Measurements from ENCODE around the gene STUM.
A peak's percentile ranks its signal among the peaks of the same experiment; 100 is the strongest.

The STUM gene

DNA sequence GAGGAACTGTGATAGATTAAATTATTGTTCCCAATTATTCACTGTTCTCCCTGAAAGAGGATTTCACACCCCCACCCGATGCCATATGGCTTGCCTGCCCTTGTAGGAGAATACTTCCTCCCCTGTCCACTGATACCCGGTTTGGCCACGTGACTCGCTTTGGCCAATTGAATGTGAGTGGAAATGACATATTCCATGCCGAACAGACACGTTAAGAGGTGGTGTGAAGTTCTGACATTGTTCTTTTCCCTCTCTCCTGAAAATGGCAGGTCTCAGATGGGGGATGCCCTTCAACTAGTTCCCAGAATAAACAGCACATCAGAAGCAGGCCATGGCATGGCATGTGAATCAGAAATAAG, 5.3 kb downstream of the STUM start:
- no peak for TF ChIP-seq JUND (IDR thresholded peaks at IDR 0.05; ENCODE audit: low read depth)
- DNase-seq (ENCODE audit: low read depth in 1 of 2, low spot score in 1 of 2), result no peak
- in situ Hi-C loops (cut with HindIII; ENCODE audit: low pct_unique_long_range_greater_than_20kb, low sequenced_read_pairs), result no loop called here

DNA sequence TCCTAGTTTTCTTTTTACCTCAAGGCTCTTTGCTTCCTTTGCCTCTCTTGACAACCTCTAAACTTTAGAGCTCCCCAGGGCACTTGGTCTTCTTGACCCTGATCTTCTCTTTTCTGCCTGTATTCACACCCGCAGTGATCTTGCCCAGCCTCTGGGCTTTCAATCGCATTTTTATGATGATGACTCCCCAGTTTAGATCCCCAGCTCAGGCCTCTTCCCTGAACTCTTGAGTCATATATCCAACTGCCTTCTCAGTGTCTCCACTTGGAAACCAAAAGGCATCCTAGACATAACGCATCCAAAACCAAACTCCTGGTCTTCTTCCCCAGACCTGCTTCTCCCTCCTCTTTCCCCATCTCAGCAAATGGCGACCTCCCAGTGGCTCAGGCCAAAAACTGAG, 6.5 kb downstream of the STUM start:
- in situ Hi-C loops (cut with HindIII; ENCODE audit: low pct_unique_long_range_greater_than_20kb, low sequenced_read_pairs), result no loop called here
- DNase-seq (ENCODE audit: low read depth in 1 of 2, low spot score in 1 of 2), result no peak
- TF ChIP-seq JUND (IDR thresholded peaks at IDR 0.05; ENCODE audit: low read depth), result no peak

DNA sequence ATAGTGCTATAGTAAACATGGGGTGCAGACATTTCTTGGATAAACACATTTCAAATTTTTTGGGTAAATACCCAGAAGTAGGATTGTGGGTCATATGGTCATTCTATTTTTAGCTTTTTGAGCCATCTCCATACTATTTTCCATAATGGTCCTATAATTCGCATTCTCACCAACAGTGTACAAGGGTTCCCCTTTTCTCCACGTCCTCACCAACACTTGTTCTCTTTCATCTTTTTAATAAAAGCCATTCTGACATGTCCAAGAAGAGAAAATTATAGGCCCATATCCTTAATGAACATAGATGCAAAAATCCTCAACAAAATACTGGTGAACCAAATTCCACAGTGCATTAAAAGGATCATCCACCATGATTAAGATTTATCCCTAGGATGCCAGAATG, 8.9 kb downstream of the STUM start:
- TF ChIP-seq JUND (IDR thresholded peaks at IDR 0.05; ENCODE audit: low read depth), result no peak
- in situ Hi-C loops (cut with HindIII; ENCODE audit: low pct_unique_long_range_greater_than_20kb, low sequenced_read_pairs), result no loop called here
- no peak for DNase-seq (ENCODE audit: low read depth in 1 of 2, low spot score in 1 of 2)

DNA sequence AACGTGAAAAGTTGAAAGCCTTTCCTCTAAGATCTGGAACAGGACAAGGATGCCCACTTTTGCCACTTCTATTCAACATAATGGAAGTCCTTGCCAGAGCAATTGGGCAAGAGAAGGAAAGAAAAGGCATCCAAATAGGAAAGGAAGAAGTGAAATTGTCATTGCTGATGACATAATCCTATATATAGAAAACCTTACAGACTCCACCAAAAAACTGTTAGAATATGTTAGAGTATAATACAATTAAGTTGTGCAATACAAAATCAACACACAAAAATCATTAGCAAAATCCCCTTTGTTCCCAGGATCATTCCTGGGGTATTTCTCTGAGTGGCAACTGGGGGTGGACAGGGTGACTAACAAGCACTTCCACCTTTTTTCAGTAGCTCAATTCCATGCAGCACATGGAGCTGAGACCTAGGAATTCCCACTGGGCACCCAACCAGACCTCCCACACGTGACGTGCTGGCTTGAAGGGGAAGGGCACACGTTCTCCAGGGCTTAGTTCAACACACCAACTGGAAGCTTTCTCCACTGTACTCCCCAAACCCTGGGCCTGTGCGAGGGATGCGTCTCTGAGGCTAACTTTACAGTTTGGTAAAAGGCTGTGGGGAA, 9.6 kb downstream of the STUM start:
- no peak for DNase-seq (ENCODE audit: low read depth in 1 of 2, low spot score in 1 of 2)
- TF ChIP-seq JUND (IDR thresholded peaks at IDR 0.05; ENCODE audit: low read depth), result no peak
- in situ Hi-C loops (cut with HindIII; ENCODE audit: low pct_unique_long_range_greater_than_20kb, low sequenced_read_pairs), result no loop called here

DNA sequence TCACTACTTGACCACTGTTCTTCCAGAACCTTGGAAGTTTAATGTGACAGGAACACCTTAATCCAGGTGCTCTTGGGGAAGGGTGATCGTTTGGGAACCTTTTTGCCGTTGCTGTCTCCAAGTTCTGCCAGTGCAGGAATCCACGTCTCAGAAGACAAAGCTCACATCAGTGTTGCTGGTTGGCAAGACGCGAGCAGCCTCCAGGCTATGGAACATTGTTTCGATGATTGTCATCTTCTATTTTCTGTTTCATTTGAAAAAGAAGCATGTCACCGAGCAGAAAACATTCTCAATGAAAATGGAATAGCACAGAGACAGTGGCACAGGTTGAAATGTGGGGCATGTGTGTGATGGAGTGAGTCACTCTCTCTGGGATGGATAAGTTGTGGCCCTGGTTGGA, 11.7 kb downstream of the STUM start:
- TF ChIP-seq JUND (IDR thresholded peaks at IDR 0.05; ENCODE audit: low read depth), result no peak
- in situ Hi-C loops (cut with HindIII; ENCODE audit: low pct_unique_long_range_greater_than_20kb, low sequenced_read_pairs), result no loop called here
- DNase-seq (ENCODE audit: low read depth in 1 of 2, low spot score in 1 of 2), result no peak

DNA sequence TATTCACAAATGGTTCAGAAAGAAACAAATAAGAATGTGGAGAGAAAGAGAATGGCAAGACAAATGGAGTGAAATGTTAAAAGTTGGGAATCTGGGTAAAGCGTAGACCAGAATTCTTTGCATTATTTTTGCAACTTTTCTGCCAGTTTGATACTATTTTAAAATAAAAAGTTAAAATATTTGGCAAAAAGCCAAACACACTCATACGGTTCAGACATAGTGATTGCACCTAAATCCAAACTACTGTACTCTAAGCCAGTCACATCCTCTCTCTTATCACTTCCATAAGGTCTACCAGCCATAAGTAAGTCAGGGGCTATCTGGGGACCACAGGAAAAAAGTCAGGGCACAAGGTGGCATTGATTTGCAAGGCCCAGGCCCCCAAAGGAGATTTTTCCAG, 14.4 kb downstream of the STUM start:
- TF ChIP-seq JUND (IDR thresholded peaks at IDR 0.05; ENCODE audit: low read depth), result no peak
- DNase-seq (ENCODE audit: low read depth in 1 of 2, low spot score in 1 of 2), result no peak
- in situ Hi-C loops (cut with HindIII; ENCODE audit: low pct_unique_long_range_greater_than_20kb, low sequenced_read_pairs), result no loop called here

DNA sequence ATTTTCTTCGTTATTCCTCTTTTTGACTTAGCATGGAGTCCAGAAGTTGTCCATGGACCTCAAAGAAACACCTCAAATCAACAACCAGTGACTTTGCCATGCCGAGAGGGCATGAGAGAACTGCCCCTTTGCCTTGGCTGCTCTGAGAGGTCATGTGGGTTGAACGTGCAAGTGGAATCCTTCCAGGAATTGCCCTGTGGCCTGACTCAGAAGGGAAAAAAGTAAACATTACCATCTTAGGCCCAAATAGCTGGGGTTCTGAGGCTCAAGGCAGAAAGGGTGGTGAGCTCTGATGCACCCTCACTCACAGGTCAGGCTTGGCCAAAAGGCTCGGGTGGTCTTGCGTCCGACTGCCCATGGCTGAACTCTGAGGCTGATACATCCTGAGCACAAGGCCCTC, 15.1 kb downstream of the STUM start:
- DNase-seq (ENCODE audit: low read depth in 1 of 2, low spot score in 1 of 2), result no peak
- TF ChIP-seq JUND (IDR thresholded peaks at IDR 0.05; ENCODE audit: low read depth), result no peak
- in situ Hi-C loops (cut with HindIII; ENCODE audit: low pct_unique_long_range_greater_than_20kb, low sequenced_read_pairs), result no loop called here

DNA sequence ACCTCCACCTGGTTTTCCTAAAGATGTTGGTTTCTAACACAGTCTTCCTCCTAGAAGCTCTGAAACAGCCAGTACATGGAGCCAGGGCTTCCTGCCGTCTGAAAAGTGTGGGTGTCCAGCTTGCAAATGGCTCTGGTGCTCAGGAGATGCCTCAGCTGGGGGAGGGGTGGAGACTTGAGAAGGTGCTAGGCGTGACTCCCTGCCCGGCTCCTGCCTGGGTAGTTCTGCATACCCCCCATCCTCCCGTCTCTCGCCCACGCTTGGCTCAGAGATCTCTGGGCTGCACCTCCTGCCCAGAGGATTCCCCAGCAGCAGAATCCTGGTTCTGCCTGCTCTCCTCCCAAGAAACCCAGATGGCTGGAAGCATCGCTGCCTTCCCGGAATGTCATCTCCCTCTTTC, 16.9 kb downstream of the STUM start:
- in situ Hi-C loops (cut with HindIII; ENCODE audit: low pct_unique_long_range_greater_than_20kb, low sequenced_read_pairs), result no loop called here
- no peak for TF ChIP-seq JUND (IDR thresholded peaks at IDR 0.05; ENCODE audit: low read depth)
- DNase-seq (ENCODE audit: low read depth in 1 of 2, low spot score in 1 of 2), result no peak

DNA sequence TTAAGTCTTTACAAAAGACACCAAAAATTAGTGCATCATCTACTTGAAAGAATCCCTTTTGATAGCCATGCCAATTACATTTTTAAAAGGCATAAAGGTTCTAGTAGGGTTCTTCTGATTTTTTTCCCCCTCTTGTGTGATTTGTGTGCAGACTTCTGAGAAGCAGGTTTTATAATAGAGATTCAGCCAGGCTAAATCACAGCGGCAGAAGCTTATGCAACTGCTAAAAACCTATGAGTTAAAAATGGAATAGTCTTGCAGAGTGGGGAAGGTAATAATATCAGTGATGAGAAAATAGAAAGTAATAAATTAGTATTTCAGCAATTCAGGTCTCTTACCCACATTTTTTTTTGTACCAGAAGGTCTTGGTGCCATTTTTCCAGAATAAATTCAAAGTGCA, 17.7 kb downstream of the STUM start:
- in situ Hi-C loops (cut with HindIII; ENCODE audit: low pct_unique_long_range_greater_than_20kb, low sequenced_read_pairs), result no loop called here
- DNase-seq (ENCODE audit: low read depth in 1 of 2, low spot score in 1 of 2), result no peak
- TF ChIP-seq JUND (IDR thresholded peaks at IDR 0.05; ENCODE audit: low read depth), result no peak

DNA sequence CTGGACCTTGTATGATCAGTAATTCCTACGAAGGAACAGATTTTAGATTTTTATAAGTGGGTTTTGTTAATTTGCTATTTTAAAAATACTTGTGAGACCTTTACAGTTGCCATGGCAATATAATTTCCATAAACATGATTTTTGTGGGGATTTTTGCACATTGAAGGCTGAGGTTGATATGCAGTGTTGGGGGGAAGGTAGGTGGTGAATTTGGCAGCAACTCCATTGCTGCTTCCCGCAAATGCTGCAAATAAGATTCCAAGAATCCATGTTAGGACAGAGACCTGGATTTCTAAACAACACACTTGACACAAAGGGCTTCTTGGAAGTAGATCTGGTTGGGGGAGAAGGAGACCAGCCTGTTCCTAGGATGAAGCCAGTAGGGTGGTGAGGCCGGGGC, 18.2 kb downstream of the STUM start:
- in situ Hi-C loops (cut with HindIII; ENCODE audit: low pct_unique_long_range_greater_than_20kb, low sequenced_read_pairs), result no loop called here
- no peak for DNase-seq (ENCODE audit: low read depth in 1 of 2, low spot score in 1 of 2)
- no peak for TF ChIP-seq JUND (IDR thresholded peaks at IDR 0.05; ENCODE audit: low read depth)

DNA sequence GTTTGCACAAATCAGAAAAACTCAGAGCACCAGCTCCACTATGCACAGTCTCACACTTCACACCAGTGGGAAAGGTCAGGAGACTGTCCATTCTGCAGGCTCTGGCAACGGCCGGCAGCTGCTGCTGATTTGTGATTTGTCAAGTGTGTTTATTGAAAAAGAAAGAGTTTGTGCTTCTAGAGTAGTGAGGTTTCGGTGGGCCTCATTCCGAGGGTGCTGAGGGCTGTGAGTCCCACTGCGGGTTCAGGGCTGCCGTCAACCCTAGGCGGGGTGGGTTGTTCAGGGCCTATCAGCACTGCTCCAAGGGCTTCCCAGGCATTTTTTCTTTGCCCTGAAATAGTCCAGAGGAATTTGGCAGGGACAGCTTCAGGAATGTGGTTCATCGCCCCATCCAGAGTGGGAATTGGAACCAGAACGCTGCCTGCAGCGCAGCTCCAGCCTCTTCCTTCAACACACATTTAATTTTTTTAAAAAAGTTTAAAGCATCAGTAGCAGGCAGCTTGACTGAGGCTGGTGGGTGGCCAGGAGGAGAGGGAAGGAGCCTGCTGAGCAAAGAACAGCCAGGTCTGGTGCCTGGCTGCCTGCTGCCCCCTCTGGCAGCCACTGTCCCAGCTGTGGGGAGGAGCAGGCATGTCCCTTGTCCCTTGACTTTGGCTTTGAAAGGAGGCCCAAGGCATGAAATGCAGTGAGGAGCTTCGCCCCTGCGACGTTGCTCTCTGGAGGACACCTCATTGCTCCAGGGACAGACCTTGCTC, 19.7 kb downstream of the STUM start:
- in situ Hi-C loops (cut with HindIII; ENCODE audit: low pct_unique_long_range_greater_than_20kb, low sequenced_read_pairs), result no loop called here
- TF ChIP-seq JUND (IDR thresholded peaks at IDR 0.05; ENCODE audit: low read depth), result no peak
- DNase-seq (ENCODE audit: low read depth in 1 of 2, low spot score in 1 of 2), result peak; percentile 44 to 48

DNA sequence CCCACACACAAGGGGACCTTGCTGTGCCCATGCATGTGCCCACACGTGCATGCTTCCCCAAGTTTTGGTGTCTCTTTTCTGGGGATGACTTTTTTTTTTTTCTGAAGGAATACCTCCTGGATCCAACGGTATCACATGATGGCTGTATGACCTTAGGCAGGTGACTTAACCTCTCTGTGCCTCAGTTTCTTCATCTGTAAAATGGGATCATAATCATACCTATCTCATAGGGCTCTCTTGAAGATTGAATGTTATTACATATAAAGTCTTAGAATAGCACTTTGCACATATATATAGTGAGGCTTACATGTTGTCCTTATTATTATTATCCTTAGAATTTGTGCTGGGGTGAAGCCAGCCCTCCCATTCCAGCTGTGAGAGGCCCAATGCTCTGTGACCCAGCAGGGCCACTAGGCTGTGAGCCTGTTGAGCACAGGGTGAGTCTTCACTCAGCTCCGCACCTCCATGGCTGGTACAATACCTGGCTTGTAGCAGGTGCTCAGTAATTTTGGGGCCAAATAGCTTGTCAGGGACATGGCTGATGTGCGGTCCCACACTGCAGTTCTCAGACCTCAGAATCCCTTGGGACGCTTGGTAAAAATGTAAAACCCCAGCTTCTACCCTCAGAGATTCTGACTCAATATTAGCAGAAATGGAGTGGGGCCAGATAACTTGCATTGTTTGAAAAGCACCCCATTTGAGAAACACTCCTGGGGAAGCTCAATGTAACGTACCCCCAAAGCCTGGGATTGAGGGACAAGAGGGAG, 20.6 kb downstream of the STUM start:
- DNase-seq (ENCODE audit: low read depth in 1 of 2, low spot score in 1 of 2), result no peak
- no peak for TF ChIP-seq JUND (IDR thresholded peaks at IDR 0.05; ENCODE audit: low read depth)
- in situ Hi-C loops (cut with HindIII; ENCODE audit: low pct_unique_long_range_greater_than_20kb, low sequenced_read_pairs), result no loop called here

DNA sequence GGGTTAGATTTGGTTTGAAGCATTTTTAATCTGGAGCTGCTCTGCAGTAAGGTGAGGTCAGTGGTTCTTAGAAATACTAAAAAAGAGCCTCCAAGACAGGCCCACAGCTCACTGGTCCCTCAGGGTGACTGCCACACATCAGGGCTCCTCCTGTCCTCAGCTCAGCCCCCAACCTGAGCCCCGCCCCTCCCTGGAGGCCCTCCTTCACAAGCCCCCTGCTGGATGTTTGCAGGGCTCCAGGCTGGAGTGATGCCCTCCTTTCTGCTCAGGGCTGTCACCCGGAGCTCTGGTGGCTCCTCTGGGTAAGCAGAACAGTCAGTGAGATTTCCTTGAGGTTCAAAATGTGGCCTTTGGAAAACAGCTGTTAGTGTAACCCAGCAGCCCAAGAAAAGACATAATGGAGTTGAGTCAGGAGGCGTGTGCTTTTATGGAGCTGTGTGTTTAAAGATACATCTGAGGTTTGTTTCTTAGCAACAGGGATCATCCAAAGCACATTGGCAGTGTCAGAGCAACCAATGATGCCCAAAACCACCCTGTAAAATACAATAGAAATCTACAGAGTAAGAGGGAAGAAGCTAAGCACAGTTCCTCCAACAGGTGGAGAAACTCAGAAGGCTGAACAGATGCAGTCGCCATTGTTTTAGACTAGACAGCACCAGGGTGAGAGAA, 21.4 kb downstream of the STUM start:
- in situ Hi-C loops (cut with HindIII; ENCODE audit: low pct_unique_long_range_greater_than_20kb, low sequenced_read_pairs), result no loop called here
- peak in 1 of 2 experiments; percentile 24 for DNase-seq (ENCODE audit: low read depth in 1 of 2, low spot score in 1 of 2)
- no peak for TF ChIP-seq JUND (IDR thresholded peaks at IDR 0.05; ENCODE audit: low read depth)

All from T47D (cell line).